Body of pancreas (tissue), 4 donors: ENCODE results near the gene P2RX4. TPM values are rescaled to one million over a fixed set of nuclear protein-coding genes. Genes with fewer than 3 reads are reported as not detected.

ENCODE experiments used
- ATAC-seq: fragments of 150-250 bp; one replicate; pipeline ENCODE4 v1.9.1; 2016
- DNase-seq, 4 donors: peaks; one replicate each; pipeline ENCODE4 v3.0.0-alpha.2; 2019
- H3K27ac ChIP-seq, 4 donors: fragments of 200-600 bp; sonication (generic); 1 replicate in 3 of 4; 2 replicates in 1 of 4; pipeline versions ENCODE4 v1.5.1 to v1.6.1; 2016 to 2019; ENCODE audit warnings: mild to moderate bottlenecking in 1 of 4, mixed read lengths in 1 of 4, moderate library complexity in 1 of 4
- H3K27me3 ChIP-seq, 2 donors: fragments of 200-600 bp; sonication (generic); one replicate each; pipeline ENCODE4 v1.6.0; 2016; ENCODE audit warnings: mild to moderate bottlenecking in 1 of 2
- H3K36me3 ChIP-seq, 2 donors: fragments of 200-600 bp; sonication (generic); replicated peaks in 1 of 2; 2 replicates each; pipeline ENCODE4 v1.5.1; 2016; ENCODE audit warnings: low read depth in 2 of 2; ENCODE audit not compliant: insufficient read depth in 1 of 2
- H3K4me1 ChIP-seq: fragments of 200-600 bp; sonication (generic); one replicate; pipeline ENCODE4 v1.6.0; 2016
- H3K4me3 ChIP-seq, 2 donors: fragments of 200-600 bp; sonication (generic); 1 replicate in 1 of 2; 2 replicates in 1 of 2; pipeline ENCODE4 v1.5.1; 2016 to 2019
- H3K9me3 ChIP-seq, 3 donors: fragments of 200-600 bp; sonication (generic); 1 replicate in 2 of 3; 2 replicates in 1 of 3; pipeline ENCODE4 v1.5.1; 2016
- CTCF ChIP-seq, 7 experiments: fragments of 450-650 bp in 4 of 7; fragments of 200-600 bp in 3 of 7; sonication (generic) in 3 of 7; IDR thresholded peaks; one replicate each; pipeline ENCODE4 v1.5.1; 2016 to 2019; ENCODE audit warnings: antibody characterized with exemption in 7 of 7
- POLR2A ChIP-seq, 3 donors: fragments of 450-650 bp; IDR thresholded peaks; one replicate each; pipeline ENCODE4 v1.6.1; 2016; ENCODE audit warnings: antibody characterized with exemption in 3 of 3, mild to moderate bottlenecking in 2 of 3
- WGBS, 2 donors: methylation state at CpG; one replicate each; pipeline ENCODE4 v1.1.5; 2017; 5-methylcytosine and 5-hydroxymethylcytosine counted together
- intact Hi-C: fragments of 100-400 bp; cut with DNase I; formaldehyde crosslinking; loops from one replicate; pipeline ENCODE4 v1.15.1; 2023
- total RNA-seq, 2 donors: library from RNA; depleted of rRNA; stranded (reverse); fragments of >200 nt; gene quantifications; one replicate each; pipeline ENCODE4 v1.1.0, GENCODE V29; 2016

P2RX4 gene
- total RNA-seq, 2 donors from 2014 or later, result 50.1 to 58.1 TPM

GRCh38 chr12:121184425-121184824 lies 25.5 kb upstream of the P2RX4 start:
- TF ChIP-seq POLR2A (IDR thresholded peaks at IDR 0.05) (no peak), CTCF (IDR thresholded peaks at IDR 0.05) (no peak)
- DNase-seq (no peak), ATAC-seq (no peak)
- 88% methylated on average over 15 of the region's 15 CpGs; no CpG with 5 or more reads in 1 of the 2 donors for WGBS, 2 donors
- Histone ChIP-seq H3K4me3 (no peak overlapping the region), H3K36me3 (no peaks in the 10 kb centered on the region), H3K27ac (no peak overlapping the region), H3K9me3 (no peaks in the 10 kb centered on the region), H3K4me1 (no peaks in the 10 kb centered on the region), H3K27me3 (no peaks in the 10 kb centered on the region)
- intact Hi-C loops, result no loop called here

- no peak overlapping the region for H3K27ac ChIP-seq
- DNase-seq, result no peak
- H3K4me1 ChIP-seq, result no peaks in the 10 kb centered on the region
- 90 to 97% methylated on average over 6 to 7 of the region's 7 CpGs for WGBS, 2 donors
- TF ChIP-seq CTCF (IDR thresholded peaks at IDR 0.05), result no peak
- TF ChIP-seq POLR2A (IDR thresholded peaks at IDR 0.05), result no peak
- no peak for ATAC-seq
- no peaks in the 10 kb centered on the region for H3K27me3 ChIP-seq
- intact Hi-C loops, result no loop called here
- H3K36me3 ChIP-seq, result no peaks in the 10 kb centered on the region
- no peaks in the 10 kb centered on the region for H3K9me3 ChIP-seq
- no peak overlapping the region for H3K4me3 ChIP-seq
Measured at GRCh38 chr12:121184984-121185889, 24.7 kb upstream of the P2RX4 start.

- DNase-seq, result no peak
- H3K4me1 ChIP-seq, result no peaks in the 10 kb centered on the region
- WGBS, 2 donors, result 83 to 86% methylated on average over 2 of the region's 2 CpGs
- TF ChIP-seq CTCF (IDR thresholded peaks at IDR 0.05) (no peak), POLR2A (IDR thresholded peaks at IDR 0.05) (no peak)
- H3K27me3 ChIP-seq, result no peaks in the 10 kb centered on the region
- no peaks in the 10 kb centered on the region for H3K36me3 ChIP-seq
- no peaks in the 10 kb centered on the region for H3K9me3 ChIP-seq
- H3K27ac ChIP-seq, result no peak overlapping the region
- intact Hi-C loops, result no loop called here
- no peak for ATAC-seq
- no peak overlapping the region for H3K4me3 ChIP-seq
Measured at GRCh38 chr12:121186826-121187225, 23.1 kb upstream of the P2RX4 start.

- Histone ChIP-seq H3K4me1 (no peaks in the 10 kb centered on the region), H3K4me3 (no peak overlapping the region), H3K9me3 (no peaks in the 10 kb centered on the region), H3K36me3 (no peaks in the 10 kb centered on the region), H3K27me3 (no peaks in the 10 kb centered on the region), H3K27ac (no peak overlapping the region)
- intact Hi-C loops, result no loop called here
- no peak for TF ChIP-seq CTCF (IDR thresholded peaks at IDR 0.05)
- DNase-seq, result no peak
- no peak for ATAC-seq
- 89 to 90% methylated on average over 7 of the region's 7 CpGs for WGBS, 2 donors
Measured at GRCh38 chr12:121187501-121187900, 22.4 kb upstream of the P2RX4 start.

GRCh38 chr12:121188227-121188626 lies 21.7 kb upstream of the P2RX4 start:
- intact Hi-C loops, result no loop called here
- H3K4me3 ChIP-seq, result no peak overlapping the region
- H3K4me1 ChIP-seq, result no peaks in the 10 kb centered on the region
- H3K27ac ChIP-seq, result no peak overlapping the region
- H3K36me3 ChIP-seq, result no peaks in the 10 kb centered on the region
- no peaks in the 10 kb centered on the region for H3K27me3 ChIP-seq
- no peaks in the 10 kb centered on the region for H3K9me3 ChIP-seq
- TF ChIP-seq CTCF (IDR thresholded peaks at IDR 0.05) (no peak), POLR2A (IDR thresholded peaks at IDR 0.05) (no peak)
- WGBS, 2 donors, result 97 to 98% methylated on average over 2 of the region's 2 CpGs
- no peak for ATAC-seq
- DNase-seq, result no peak
